ENCODE data around the gene TMEM198.

TMEM198 gene

DNA sequence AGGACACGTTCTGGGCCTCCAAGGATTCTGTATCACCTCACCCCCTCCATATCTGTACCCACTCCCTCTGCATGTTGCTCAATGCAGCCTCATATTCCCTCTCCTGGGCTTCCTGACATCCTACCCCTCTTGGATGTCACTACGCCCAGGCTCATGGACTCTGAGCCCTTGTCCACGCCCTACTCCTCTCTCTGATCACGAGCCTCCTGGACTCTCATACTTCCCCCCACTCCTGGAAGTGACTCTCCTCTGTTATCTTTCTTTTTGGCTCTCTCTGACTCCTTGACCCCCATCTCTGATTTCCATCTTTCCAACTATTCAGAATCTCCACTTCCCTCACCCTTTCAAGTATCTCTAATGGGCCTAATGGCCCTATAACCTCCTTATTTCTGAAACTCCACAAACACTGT, 2.1 kb downstream of the TMEM198 start:
- no peak for DNase-seq (ENCODE audit: low read depth)

DNA sequence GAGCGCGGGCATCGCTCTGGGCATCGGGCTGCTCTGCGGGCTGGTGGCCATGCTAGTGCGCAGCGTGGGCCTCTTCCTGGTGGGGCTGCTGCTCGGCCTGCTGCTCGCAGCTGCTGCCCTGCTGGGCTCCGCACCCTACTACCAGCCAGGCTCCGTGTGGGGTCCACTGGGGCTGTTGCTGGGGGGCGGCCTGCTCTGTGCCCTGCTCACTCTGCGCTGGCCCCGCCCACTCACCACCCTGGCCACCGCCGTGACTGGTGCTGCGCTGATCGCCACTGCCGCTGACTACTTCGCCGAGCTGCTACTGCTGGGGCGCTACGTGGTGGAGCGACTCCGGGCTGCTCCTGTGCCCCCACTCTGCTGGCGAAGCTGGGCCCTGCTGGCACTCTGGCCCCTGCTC, 3.8 kb downstream of the TMEM198 start:
- DNase-seq (ENCODE audit: low read depth), result no peak

DNA sequence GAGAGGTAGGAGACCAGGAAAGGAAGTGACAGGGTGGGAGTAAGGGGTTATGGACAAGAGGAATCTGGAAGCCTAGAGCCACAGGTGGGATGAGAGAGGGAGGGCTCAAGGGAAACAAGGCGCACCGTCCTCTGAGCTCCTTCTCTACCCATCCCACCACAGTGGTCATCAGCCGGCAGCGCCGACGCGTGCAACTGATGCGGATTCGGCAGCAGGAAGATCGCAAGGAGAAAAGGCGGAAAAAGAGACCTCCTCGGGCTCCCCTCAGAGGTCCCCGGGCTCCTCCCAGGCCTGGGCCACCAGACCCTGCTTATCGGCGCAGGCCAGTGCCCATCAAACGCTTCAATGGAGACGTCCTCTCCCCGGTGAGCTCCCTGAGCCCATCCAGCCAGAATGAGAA, 5.2 kb downstream of the TMEM198 start:
- DNase-seq (ENCODE audit: low read depth), result no peak

- no peak for DNase-seq (ENCODE audit: low read depth)
These were observed 5.8 kb downstream of the TMEM198 start for GRCh38 chr2:219549619-219550018.

GRCh38 chr2:219551441-219552381, 7.9 kb downstream of the TMEM198 start:
- peak; percentile 14 for DNase-seq (ENCODE audit: low read depth)

- DNase-seq (ENCODE audit: low read depth), result peak; percentile 68
These were observed 8.7 kb downstream of the TMEM198 start for GRCh38 chr2:219552382-219553167.

- DNase-seq (ENCODE audit: low read depth), result no peak
These were observed 9.3 kb downstream of the TMEM198 start for GRCh38 chr2:219553168-219553417.

DNA sequence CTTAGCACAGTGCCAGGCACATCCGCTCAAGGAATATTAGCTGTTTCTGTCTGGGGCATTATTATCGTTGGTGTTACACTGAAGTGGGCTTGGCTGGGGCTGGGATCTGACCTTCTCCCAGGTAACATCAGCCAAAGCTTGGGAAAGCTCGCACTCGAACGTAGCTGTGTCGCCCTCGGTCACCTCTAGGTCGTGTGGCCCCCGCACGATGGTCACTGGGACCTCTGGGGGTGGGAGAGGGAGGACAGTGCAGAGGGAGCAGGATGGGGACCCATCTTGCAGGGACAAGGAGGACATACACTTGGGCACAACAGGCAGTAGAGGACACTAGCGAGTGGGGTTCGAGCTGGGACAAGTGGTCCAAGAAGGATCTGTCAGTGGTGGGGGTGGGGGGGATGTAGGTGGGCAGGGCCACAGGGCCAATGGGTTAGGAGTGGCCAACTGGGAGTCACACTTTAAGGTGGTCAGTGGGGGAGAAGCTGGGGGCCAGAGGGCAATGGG, 9.7 kb downstream of the TMEM198 start:
- DNase-seq (ENCODE audit: low read depth), result no peak

GRCh38 chr2:219554350-219554749, 10.5 kb downstream of the TMEM198 start:
- DNase-seq (ENCODE audit: low read depth), result no peak

DNA sequence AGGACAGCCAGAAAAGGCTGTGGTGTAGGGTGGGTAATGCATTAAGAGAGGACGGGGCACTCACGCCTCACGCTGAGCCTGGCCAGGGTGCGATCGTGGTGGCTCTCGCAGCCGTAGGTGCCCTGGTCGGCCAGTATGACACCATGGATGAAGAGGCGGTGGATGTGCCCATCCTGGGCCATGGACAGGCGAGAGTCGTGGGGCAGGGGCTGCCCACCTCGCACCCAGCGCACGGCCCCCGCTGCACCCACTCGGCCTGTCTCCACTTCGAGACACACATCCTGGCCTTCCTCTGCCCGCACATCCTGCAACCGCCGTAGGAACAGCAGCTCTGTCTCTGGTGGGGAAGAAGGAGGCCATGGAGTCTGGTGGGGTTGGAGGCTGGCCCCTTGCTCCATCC, 12.1 kb downstream of the TMEM198 start:
- no peak for DNase-seq (ENCODE audit: low read depth)

- DNase-seq (ENCODE audit: low read depth), result no peak
These were observed 12.6 kb downstream of the TMEM198 start for GRCh38 chr2:219556413-219556812.

DNA sequence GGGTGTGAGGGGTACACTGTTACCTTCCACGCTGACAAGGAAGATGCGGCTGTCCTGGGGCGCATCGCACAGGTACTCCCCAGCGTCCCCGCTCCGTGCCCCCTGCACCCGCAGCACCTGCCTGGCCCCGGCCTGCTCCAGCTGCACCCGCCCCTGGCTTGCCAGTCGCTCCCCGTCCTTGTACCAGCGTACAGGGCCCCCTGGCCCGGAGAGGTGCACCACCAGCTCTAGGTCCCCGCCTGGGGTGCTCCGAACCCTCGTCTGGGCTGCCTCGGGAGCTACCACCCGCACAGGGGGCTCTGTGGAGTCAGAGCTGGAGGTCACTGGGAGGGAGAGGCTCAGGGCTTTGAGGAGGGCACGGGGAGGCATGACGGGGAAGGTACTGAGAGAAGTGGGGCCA, 13.5 kb downstream of the TMEM198 start:
- no peak for DNase-seq (ENCODE audit: low read depth)

- DNase-seq (ENCODE audit: low read depth), result no peak
These were observed 14.3 kb downstream of the TMEM198 start for GRCh38 chr2:219557791-219558785.

- DNase-seq (ENCODE audit: low read depth), result no peak
These were observed 15.5 kb downstream of the TMEM198 start for GRCh38 chr2:219559156-219559915.

GRCh38 chr2:219560037-219560892, 16.4 kb downstream of the TMEM198 start:
- DNase-seq (ENCODE audit: low read depth), result no peak

- no peak for DNase-seq (ENCODE audit: low read depth)
These were observed 17.0 kb downstream of the TMEM198 start for GRCh38 chr2:219560893-219561178.

- DNase-seq (ENCODE audit: low read depth), result no peak
These were observed 17.6 kb downstream of the TMEM198 start for GRCh38 chr2:219561179-219562048.

DNA sequence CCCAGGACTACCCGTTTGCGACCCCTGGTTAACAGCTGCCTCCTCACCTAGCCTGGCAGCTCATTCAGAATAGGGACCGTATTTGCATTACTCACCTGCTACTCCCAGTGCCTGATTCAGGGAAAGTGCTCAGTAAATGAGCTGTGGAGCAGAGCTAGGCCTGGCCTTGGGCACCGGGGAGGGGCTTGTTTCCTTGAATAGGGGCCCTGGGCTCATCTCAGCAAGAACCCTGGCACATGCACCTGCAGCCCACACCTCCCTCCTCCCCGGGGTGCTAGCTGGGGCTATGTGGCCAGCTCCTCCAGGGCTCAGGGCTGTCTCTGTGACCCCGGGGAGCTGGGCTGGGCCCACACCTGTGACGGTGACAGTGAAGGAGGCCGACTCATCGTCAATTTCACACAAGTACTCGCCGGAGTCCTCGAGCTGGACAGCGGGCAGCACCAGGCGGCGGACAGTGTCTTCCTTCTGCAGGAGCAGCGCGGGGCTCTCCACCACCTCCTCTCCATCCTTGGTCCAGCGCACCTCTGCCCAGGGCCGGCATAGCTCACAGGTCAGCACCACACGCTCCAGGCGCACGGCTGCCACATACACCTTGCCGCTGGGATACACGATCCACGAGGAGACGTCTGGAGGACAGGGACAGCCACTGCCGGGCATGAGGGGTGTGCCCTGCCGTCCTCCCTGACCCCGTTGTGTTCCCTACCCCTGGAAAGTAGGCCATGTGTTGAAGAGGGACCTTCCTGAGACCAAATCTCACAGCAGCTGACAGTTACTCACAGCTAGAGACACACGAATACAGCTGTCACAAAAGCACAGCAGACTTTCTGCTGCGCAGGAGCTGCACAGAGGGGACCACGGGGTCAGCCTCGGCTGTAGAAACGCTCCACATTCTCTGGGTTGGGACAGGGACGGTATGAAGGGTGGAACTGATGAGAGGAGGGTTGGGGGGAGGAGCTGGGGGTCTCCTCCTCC, 18.5 kb downstream of the TMEM198 start:
- no peak for DNase-seq (ENCODE audit: low read depth)
